NCI-H82 (cell line): ENCODE measurements around the gene GPX4.

Experiments used
- DNase-seq: peaks from one replicate; lab custom pipeline; 2025; lab: John Stamatoyannopoulos, UW

The GPX4 gene

GRCh38 chr19:1084024-1084868, 19.5 kb upstream of the GPX4 start:
- no peak for DNase-seq

- DNase-seq: peak; percentile 47
Observed at GRCh38 chr19:1085053-1085658, 18.6 kb upstream of the GPX4 start.

DNA sequence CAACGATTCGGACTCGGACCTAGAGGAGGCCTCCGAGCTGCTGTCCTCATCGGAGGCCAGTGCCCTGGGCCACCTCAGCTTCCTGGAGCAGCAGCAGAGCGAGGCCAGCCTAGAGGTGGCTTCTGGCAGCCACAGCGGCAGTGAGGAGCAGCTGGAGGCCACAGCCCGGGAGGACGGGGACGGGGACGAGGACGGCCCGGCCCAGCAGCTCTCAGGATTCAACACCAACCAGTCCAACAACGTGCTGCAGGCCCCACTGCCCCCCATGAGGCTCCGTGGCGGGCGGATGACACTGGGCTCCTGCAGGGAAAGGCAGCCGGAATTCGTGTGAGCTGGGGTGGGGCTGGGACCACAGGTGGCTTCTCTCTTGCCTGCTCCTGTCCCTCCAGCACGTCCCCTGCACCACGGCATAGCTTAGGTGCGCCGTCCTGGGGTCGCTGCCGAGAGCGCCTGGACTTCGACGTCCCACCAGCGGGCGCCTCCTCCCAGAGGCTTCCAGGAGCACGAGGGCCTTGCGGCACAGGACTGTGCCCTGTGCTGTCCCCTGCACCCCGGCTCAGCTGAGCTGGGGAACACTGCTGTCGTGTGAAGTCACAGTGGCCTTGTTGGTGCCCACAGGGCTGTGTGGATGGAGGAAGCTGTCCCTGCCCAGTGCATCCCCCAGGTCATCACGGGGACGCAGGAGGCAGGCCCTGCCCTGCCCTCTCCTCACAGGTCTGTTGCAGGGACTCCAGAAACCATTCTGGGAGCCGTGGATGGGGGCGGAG, 17.9 kb upstream of the GPX4 start:
- peak; percentile 43 for DNase-seq

- no peak for DNase-seq
Observed at GRCh38 chr19:1086613-1087012, 17.2 kb upstream of the GPX4 start.

DNA sequence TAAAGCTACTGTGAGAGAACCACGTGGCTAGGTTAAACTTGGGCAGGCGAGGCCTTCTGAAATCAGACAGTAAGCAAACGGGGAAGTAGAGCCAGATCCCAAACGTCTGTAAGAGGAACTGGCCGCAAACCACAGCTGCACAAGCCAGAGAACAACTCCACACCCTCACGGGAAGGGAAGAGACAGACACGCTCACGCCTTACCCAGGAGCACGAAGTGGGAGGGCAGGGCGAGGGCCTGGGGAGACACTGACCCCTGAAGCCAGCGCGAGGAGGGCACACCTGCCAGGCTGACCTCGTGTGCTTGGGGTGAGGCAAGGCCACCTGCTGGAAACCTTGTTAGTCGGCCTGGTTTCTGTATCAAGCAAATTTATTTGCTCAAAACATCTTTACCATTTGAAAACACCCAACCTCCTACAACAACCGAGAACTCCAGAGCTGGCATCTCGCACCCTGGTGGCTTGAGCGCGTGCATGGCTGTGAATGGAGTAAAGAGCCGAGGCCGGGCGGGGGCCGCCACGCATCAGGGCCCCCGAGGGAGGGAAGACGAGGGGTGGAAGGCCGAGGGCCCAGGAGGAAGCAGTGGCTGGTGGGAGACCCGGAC, 15.9 kb upstream of the GPX4 start:
- DNase-seq: no peak

GRCh38 chr19:1088416-1089010, 15.3 kb upstream of the GPX4 start:
- no peak for DNase-seq

GRCh38 chr19:1089126-1089771, 14.5 kb upstream of the GPX4 start:
- DNase-seq: no peak

- no peak for DNase-seq
Observed at GRCh38 chr19:1089891-1090290, 13.9 kb upstream of the GPX4 start.

DNA sequence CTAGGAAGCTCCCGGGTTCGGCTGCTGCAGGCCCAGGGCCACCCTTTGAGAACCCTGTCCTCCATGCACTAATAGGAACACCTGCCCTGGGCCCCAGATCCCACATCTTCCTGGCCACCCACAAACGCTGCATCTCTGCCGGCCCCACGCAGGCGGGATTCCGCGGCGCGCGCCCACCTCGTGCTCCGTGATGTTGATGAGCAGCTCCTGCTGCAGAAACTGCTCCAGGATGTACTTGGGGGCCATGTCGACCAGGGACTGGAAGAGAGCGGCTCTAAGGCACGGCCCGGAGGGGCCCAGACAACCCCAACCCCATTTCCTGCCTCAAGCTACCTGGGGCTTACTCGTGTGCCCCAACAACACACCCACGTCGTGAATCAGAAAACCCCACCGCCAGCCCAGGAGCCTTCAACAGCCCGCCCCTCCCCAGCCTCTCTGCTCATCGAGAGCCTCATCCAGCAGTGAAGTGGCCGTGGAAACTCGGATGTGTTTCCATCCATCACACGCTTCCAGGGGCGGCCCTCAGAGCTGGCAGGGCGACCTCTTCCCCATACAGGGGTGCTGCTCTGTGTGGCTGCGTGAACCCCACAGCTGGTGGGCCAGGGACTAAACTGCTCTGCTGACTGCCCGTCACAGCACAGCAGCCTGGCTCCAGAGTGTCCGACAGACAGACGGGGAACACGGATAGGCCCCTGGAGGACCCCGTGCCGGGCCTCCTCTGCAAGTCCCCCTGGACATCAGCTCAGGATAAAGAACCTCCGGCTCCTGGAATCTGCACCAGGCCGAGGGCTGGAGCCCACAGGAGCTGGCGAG, 12.9 kb upstream of the GPX4 start:
- DNase-seq: no peak

GRCh38 chr19:1091544-1092175, 12.1 kb upstream of the GPX4 start:
- no peak for DNase-seq

GRCh38 chr19:1093330-1093729, 10.5 kb upstream of the GPX4 start:
- DNase-seq: no peak

GRCh38 chr19:1093811-1094553, 9.8 kb upstream of the GPX4 start:
- no peak for DNase-seq

- DNase-seq: no peak
Observed at GRCh38 chr19:1094655-1094977, 9.2 kb upstream of the GPX4 start.

- DNase-seq: peak; percentile 98
Observed at GRCh38 chr19:1094978-1095701, 8.7 kb upstream of the GPX4 start, which contains the start of gene POLR2E. POLR2E (minus strand) TSS chr19:1095375; CDS start chr19:1095315, 60 bp downstream.

DNA sequence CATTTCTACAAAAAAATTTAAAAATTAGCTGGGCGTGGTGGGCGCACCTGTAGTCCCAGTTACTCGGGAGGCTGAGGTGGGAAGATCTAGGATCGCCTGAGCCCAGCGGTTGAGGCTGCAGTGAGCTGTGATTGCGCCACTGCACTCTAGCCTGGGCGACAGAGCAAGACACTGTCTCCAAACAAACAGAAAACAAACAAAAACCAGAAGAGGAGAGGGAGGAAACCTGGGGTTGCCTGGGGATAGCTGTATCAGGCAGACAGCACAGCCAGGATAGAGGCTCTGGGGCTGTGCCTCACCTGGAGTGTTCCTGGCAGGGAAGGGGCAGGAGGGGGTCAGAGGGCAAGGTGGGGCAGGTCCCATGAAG, 6.0 kb upstream of the GPX4 start:
- DNase-seq: no peak

DNA sequence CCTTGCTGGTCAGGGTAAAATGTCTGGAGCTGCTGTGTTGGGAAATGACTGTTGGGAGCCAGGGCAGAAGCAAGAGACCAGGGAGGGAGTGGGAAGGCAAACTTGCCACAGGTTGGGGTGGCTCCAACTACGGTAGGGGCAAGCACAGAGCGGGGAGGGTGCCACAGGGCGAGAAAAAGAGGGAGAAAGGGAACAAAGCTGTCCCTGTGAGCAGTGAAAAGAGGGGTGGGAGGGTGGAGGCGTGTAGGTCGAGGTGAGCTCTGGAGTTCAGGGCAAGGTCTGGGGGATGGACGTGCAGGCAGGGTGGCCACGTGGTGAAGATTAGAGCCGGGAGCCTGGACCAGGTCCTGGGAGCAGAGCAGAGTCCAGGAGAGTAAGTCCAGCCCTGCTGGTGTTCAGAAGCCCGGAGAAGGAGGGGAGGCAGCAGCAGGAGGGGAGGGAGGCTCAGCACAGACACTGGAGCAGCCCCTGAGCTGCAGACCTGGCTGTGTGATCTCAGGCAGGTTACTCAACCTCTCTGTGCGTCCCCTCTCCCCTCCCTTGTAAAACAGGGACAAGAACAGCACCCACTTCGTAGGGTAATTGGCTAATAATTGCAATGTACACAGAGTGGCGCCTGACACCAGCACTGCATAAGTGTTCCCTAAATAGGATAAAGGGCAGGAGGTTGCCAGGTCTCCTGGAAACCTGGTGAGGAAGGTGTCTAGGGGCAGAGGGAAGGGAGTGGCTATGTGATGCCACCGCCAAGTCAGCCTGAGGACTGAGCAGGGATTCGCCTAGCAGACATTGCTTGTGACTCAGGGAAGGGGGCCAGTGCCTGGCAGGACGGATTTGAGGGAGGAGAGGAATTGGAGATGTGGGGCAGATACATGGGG, 5.4 kb upstream of the GPX4 start:
- DNase-seq: no peak

DNA sequence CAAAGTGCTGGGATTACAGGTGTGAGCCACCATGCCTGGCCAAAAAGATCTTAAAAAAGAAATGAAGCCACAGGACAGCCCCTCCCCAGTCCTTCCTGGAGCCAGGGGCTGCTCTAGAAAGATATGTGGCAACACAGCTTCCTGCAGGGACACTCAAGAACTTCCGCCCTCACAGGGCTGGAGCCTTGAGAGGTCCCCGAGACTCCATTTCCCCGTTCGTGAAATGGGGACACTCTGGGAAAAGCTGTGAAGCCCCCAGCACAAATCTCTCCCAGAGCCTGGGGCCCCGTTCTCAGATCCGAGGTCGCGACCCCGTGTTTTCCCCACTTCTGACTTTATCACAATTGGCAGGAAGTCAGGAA, 2.5 kb upstream of the GPX4 start:
- DNase-seq: no peak
